Measurements from ENCODE around the gene KLK6. TPM values are rescaled to one million over a fixed set of nuclear protein-coding genes. Genes with fewer than 3 reads are reported as not detected.

KLK6 gene
- polyA plus RNA-seq, 1 of the 3 experiments (the other 2 are of a cell fraction), result not detected

- CTCF ChIA-PET, result interaction anchor here (1.9 kb wide), 1 partner anchor 12 kb away, joined by 7 read pairs; no protein-coding TSS in a partner anchor
- no peak overlapping the region for H3K4me2 ChIP-seq
- H4K20me1 ChIP-seq (ENCODE audit: insufficient read depth), result no peaks in the 10 kb centered on the region
- no peaks in the 10 kb centered on the region for H3K79me2 ChIP-seq (ENCODE audit: insufficient read depth)
- H3K9ac ChIP-seq, result no peak overlapping the region
- peak; percentile 4 for DNase-seq
- TF ChIP-seq NRF1 (IDR thresholded peaks at IDR 0.05; ENCODE audit: low read depth, low read length), result no peak
- no peak for TF ChIP-seq YY1 (IDR thresholded peaks at IDR 0.05; ENCODE audit: low read depth)
- no peak for TF ChIP-seq RFX5 (IDR thresholded peaks at IDR 0.05; ENCODE audit: low read length)
- no peak for TF ChIP-seq JUND (IDR thresholded peaks at IDR 0.05)
- no peak for TF ChIP-seq RXRA (IDR thresholded peaks at IDR 0.05; ENCODE audit: borderline replicate concordance, low read depth)
- no peak for TF ChIP-seq POLR2AphosphoS5 (IDR thresholded peaks at IDR 0.05; ENCODE audit: low read depth, low read length)
- TF ChIP-seq MAX (IDR thresholded peaks at IDR 0.05; ENCODE audit: low read depth), result no peak
- no peak for TF ChIP-seq CHD2 (IDR thresholded peaks at IDR 0.05; ENCODE audit: low read length, partially characterized antibody)
- TF ChIP-seq USF2 (IDR thresholded peaks at IDR 0.05; ENCODE audit: borderline replicate concordance, low read depth, low read length), result no peak
- TF ChIP-seq IRF3 (IDR thresholded peaks at IDR 0.05; ENCODE audit: low read depth, low read length), result no peak
- TF ChIP-seq RCOR1 (IDR thresholded peaks at IDR 0.05; ENCODE audit: low read length), result no peak
- no peak for TF ChIP-seq ZBTB33 (IDR thresholded peaks at IDR 0.05; ENCODE audit: borderline replicate concordance, low read depth)
- TF ChIP-seq FOSL2 (IDR thresholded peaks at IDR 0.05; ENCODE audit: borderline replicate concordance, low read depth), result no peak
- H3K36me3 ChIP-seq (replicated peaks in 1 of 2; ENCODE audit: control insufficient read depth in 1 of 2, insufficient read depth in 2 of 2, low read length in 1 of 2), result no peaks in the 10 kb centered on the region
- H2AFZ ChIP-seq (ENCODE audit: low read depth), result no peak overlapping the region
- H3K27ac ChIP-seq (ENCODE audit: low read depth in 2 of 2, low read length in 1 of 2), result no peak overlapping the region
- WGBS (ENCODE audit: low lambda C conversion rate), result 9% methylated on average over 14 of the region's 19 CpGs
- no peaks in the 10 kb centered on the region for H3K4me1 ChIP-seq (ENCODE audit: control insufficient read depth in 1 of 2, insufficient read depth in 2 of 2, low read depth in 1 of 2, low read length in 1 of 2)
- no peaks in the 10 kb centered on the region for H3K9me2 ChIP-seq
- POLR2A ChIA-PET, result no interaction called here
- no peaks in the 10 kb centered on the region for H3K9me3 ChIP-seq
- H3F3A ChIP-seq (replicated peaks; ENCODE audit: insufficient read depth), result no peaks in the 10 kb centered on the region
- no peak overlapping the region for H3K4me3 ChIP-seq (ENCODE audit: low read depth in 2 of 2, low read length in 1 of 2)
- H3K27me3 ChIP-seq (ENCODE audit: insufficient read depth), result peaks cover 57% of the 10 kb centered on the region; the same call in 1 of the 2 replicates
Observed at GRCh38 chr19:51009061-51009891, 39.9 kb upstream of the KLK6 start.

All from SK-N-SH (cell line).